ENCODE measurements around the gene UGT3A2.

Gene UGT3A2

DNA sequence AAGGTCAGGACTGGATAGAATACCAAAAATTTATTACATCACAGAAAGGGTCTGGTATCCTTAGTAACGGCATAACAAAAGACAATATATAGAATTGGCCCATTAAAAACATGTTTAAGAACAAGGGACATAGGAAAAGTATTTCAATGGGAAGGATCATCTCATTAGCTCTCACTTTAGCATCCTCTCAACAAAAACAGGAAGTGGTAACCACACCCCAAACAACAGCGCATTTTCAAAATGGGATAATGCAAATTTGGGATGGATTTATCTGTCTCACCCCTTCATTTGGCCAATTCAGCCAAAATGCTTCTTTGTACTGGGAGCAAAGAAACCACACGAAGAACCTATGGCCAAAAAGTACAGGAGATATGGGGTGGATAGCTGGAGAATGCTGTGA lies 65.7 kb downstream of the UGT3A2 start:
- DNase-seq, result no peak

- no peak for DNase-seq
These were observed 67.1 kb downstream of the UGT3A2 start for GRCh38 chr5:35999547-35999946.

GRCh38 chr5:35996076-35996475 lies 70.6 kb downstream of the UGT3A2 start:
- no peak for DNase-seq

DNA sequence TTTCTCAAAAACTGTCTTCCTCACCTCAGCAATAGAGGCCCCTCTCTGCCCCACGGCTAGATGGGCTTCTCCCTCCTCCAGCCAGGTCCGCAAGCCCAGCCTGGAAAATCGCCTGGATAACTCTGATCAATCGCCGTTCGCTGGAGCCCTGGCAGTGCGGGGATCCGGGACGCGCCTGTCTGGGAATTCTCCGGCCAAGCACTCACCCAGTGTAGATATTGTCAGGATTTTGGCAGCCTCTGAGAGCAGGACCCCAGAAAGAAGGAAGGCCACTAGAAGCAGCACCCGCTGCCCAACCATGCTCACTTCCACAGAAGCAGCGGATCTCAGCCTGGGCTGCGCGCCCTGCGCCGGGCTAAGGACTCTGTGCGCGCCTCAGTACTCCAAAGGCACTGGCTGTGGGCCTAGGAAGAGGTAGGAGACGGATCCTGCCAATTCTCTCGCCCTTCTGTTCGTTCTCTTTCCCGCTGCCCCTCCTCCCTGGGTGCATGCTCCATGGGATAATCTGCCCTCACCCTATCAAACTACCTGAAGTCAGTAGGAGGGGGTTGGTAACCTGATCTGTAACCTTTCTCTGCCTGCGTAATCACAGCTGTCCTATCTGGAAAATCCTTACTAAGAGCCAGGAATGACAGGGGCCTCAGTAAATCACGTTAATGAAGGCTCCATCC lies 75.6 kb downstream of the UGT3A2 start, which contains the start of gene UGT3A1:
UGT3A1 (minus strand) TSS at position 450 of the 671 bp plus-strand sequence; CDS start at position 300, 150 bp downstream.
- no peak for DNase-seq

GRCh38 chr5:35990520-35990919 lies 76.2 kb downstream of the UGT3A2 start:
- no peak for DNase-seq

DNA sequence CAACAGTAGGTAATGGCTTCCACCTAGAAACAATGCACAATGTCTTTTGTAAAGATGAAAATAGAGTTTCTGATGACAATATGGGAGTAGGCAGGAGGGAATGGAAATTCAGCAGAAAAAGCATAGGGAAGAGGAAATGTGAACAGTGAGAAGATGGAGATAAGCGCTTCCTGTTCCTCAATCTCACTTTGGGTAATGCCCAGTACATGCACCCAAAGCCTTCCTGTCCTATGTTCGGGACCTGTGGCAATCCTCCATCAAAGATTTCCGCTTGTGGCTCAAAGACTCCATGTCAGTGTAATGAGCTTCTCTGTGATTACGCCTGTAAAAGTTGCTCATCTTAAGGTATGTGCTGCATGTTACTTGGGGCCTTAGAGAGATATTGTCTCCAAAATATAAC lies 78.2 kb downstream of the UGT3A2 start:
- no peak for DNase-seq

GRCh38 chr5:35987776-35988175 lies 78.9 kb downstream of the UGT3A2 start:
- no peak for DNase-seq

All from NCI-H1048 (cell line).